Heart left ventricle (tissue), 16 donors: Measurements from ENCODE around the gene DUSP5. TPM values are rescaled to one million over a fixed set of nuclear protein-coding genes. Genes with fewer than 3 reads are reported as not detected.

Experiments
- ATAC-seq, 4 donors: fragments of 200-7000 bp; cut with Tn5 transposase; one replicate each; pipeline ENCODE4 v1.9.1; 2020 to 2022; ENCODE audit warnings: moderate library complexity in 4 of 4, mild to moderate bottlenecking in 3 of 4, moderate number of reproducible peaks in 1 of 4
- DNase-seq, 5 donors: peaks; one replicate each; pipeline ENCODE4 v3.0.0-alpha.2; 2020
- H3K27ac ChIP-seq, 12 donors: fragments of 200-600 bp; sonication (generic) in 4 of 12; one replicate each; pipeline versions ENCODE4 v1.5.0 to v1.8.0; 2016 to 2022; ENCODE audit warnings: mild to moderate bottlenecking in 2 of 12
- H3K27me3 ChIP-seq, 9 donors: fragments of 200-600 bp; sonication (generic) in 2 of 9; one replicate each; pipeline versions ENCODE4 v1.5.1 to v1.8.0; 2016 to 2022; ENCODE audit warnings: mild to moderate bottlenecking in 3 of 9
- H3K36me3 ChIP-seq, 9 donors: fragments of 200-600 bp; sonication (generic) in 2 of 9; one replicate each; pipeline versions ENCODE4 v1.5.0 to v1.8.0; 2018 to 2022; ENCODE audit warnings: mild to moderate bottlenecking in 2 of 9
- H3K4me1 ChIP-seq, 12 donors: fragments of 200-600 bp; sonication (generic) in 4 of 12; one replicate each; pipeline versions ENCODE4 v1.5.0 to v1.8.0; 2016 to 2022; ENCODE audit warnings: mild to moderate bottlenecking in 3 of 12
- H3K4me3 ChIP-seq, 12 donors: fragments of 200-600 bp; sonication (generic) in 4 of 12; one replicate each; pipeline versions ENCODE4 v1.5.0 to v1.8.0; 2017 to 2022; ENCODE audit warnings: mild to moderate bottlenecking in 9 of 12, moderate library complexity in 4 of 12
- H3K9me3 ChIP-seq, 12 donors: fragments of 200-600 bp; sonication (generic) in 4 of 12; one replicate each; pipeline versions ENCODE4 v1.5.0 to v1.8.0; 2016 to 2022; ENCODE audit warnings: mild to moderate bottlenecking in 1 of 12
- CTCF ChIP-seq, 12 donors: fragments of 200-600 bp; sonication (generic) in 4 of 12; IDR thresholded peaks; one replicate each; pipeline versions ENCODE4 v1.5.0 to v1.8.0; 2018 to 2022; ENCODE audit warnings: antibody characterized with exemption in 12 of 12, mild to moderate bottlenecking in 5 of 12
- POLR2A ChIP-seq, 2 donors: fragments of 450-650 bp; IDR thresholded peaks; one replicate each; pipeline ENCODE4 v1.6.1; 2017; ENCODE audit warnings: antibody characterized with exemption in 2 of 2, mild to moderate bottlenecking in 2 of 2, moderate library complexity in 2 of 2
- WGBS, 4 donors: extraction: QIAGEN DNeasy Blood & Tissue Kit in 2 of 4; methylation state at CpG; one replicate each; pipeline versions ENCODE4 v1.1.5 to v1.1.7; 2013 to 2018; 5-methylcytosine and 5-hydroxymethylcytosine counted together
- intact Hi-C, 10 donors: fragments of 100-400 bp; cut with DNase I; formaldehyde crosslinking; loops; one replicate each; pipeline versions ENCODE4 v1.11.1 to v1.14.2; 2022
- polyA plus RNA-seq, 2 donors: library from polyadenylated mRNA; stranded (reverse); fragments of 200-250 nt; gene quantifications; one replicate each; pipeline ENCODE4 v1.2.3, GENCODE V29; 2013
- total RNA-seq, 9 donors: library from RNA; depleted of rRNA in 2 of 9; stranded (reverse); fragments of >200 nt in 2 of 9; fragmentation: NEBNext Ultra II Directional in 3 of 9; extraction: Animal tissue kit (Norgen Biotek cat#: 25700) in 3 of 9; gene quantifications; one replicate each; pipeline versions ENCODE4 v1.1.0 to v1.2.4, GENCODE V29; 2016 to 2023
- donor health status: ischemic (EF 13 %, LVEDD 7.1; RV severe dilation, severe dysfunction).
- donor health status: healthy with polysubstance abuse.
- donor health status: DM: no; HTN: yes; CAD: no.
- donor health status: DM: no; HTN: no; CAD: no.
- donor health status: ischemic (EF 25% LVEDD 6.9; RV normal size, moderate dysfunction).
- donor health status: ischemic (EF 25% LVEDD 5.7; RV mildly dilated, moderate dysfunction).
- donor health status: healthy.
- donor health status: DM: yes; HTN: yes; CAD: no.
- donor health status: ischemic (EF 35%, LVEDD 5.7; RV mildly dilated, moderate dysfunction).
- donor health status: nonischemic (EF 11% LVEDD 7.7; RV severe dilation, severe dysfunction).
- donor health status: DM: yes; HTN: yes; CAD: no.
- donor health status: PGD.
- donor health status: ischemic (EF 29% LVEDD 5.4; RV normal size, mild dysfunction).
- donor health status: nonischemic (EF 23%, LVEDD 6.1; RV moderate dilation, normal function).

The DUSP5 gene
- total and polyA plus RNA-seq, 11 donors, result 3.5 to 42.7 (median 16.1) TPM

- 13 to 16% (median 15%) methylated on average over 8 of the region's 8 CpGs for WGBS, 4 donors
- no peak for DNase-seq
- H3K4me1 ChIP-seq, result peaks cover 0 to 12% (median 1%) of the 10 kb centered on the region in 12 donors
These were observed 49.5 kb downstream of the DUSP5 start for GRCh38 chr10:110547139-110547761.

GRCh38 chr10:110548002-110548401 lies 50.3 kb downstream of the DUSP5 start:
- H3K4me1 ChIP-seq, result peaks cover 0 to 12% (median 1%) of the 10 kb centered on the region in 12 donors
- no peaks in the 10 kb centered on the region for H3K9me3 ChIP-seq
- intact Hi-C loops, result loop anchor here in 9 of 10 donors (5.0 to 10.0 kb wide), 7 partner anchors 46 to 413 kb away; partner anchors contain the start of gene DUSP5 (in 2 of the 9)
- H3K36me3 ChIP-seq, result no peaks in the 10 kb centered on the region
- peaks cover 0 to 9% (median 0%) of the 10 kb centered on the region in 9 donors for H3K27me3 ChIP-seq
- H3K4me3 ChIP-seq, result no peak overlapping the region
- no peak for TF ChIP-seq POLR2A (IDR thresholded peaks at IDR 0.05)
- TF ChIP-seq CTCF (IDR thresholded peaks at IDR 0.05), result no peak
- 76 to 79% (median 77%) methylated on average over 5 of the region's 5 CpGs for WGBS, 4 donors
- ATAC-seq (no peak), DNase-seq (no peak)
- no peak overlapping the region for H3K27ac ChIP-seq

More at GRCh38 chr10:110547139-110547761, 49.5 kb downstream of the DUSP5 start:
- no peaks in the 10 kb centered on the region for H3K9me3 ChIP-seq
- TF ChIP-seq CTCF (IDR thresholded peaks at IDR 0.05) (peak; percentile 69 to 88 (median 81)), POLR2A (IDR thresholded peaks at IDR 0.05) (no peak)
- peaks cover 0 to 8% (median 0%) of the 10 kb centered on the region in 9 donors for H3K27me3 ChIP-seq
- H3K27ac ChIP-seq, result peak overlapping the region in 1 of 12 donors; percentile 75
- intact Hi-C loops, result loop anchor here (1.0 to 10.0 kb wide), 13 partner anchors 45 to 412 kb away; partner anchors contain the start of gene DUSP5 (in 3 of the 10)
- peak; percentile 32 to 63 (median 54) for ATAC-seq
- H3K36me3 ChIP-seq, result no peaks in the 10 kb centered on the region
- no peak overlapping the region for H3K4me3 ChIP-seq

GRCh38 chr10:110549211-110549610 lies 51.5 kb downstream of the DUSP5 start:
- TF ChIP-seq CTCF (IDR thresholded peaks at IDR 0.05) (no peak), POLR2A (IDR thresholded peaks at IDR 0.05) (no peak)
- DNase-seq (no peak), ATAC-seq (no peak)
- WGBS, 4 donors, result 80 to 88% (median 84%) methylated on average over 5 of the region's 5 CpGs
- H3K9me3 ChIP-seq, result no peaks in the 10 kb centered on the region
- intact Hi-C loops, result loop anchor here in 9 of 10 donors (5.0 to 10.0 kb wide), 7 partner anchors 47 to 414 kb away; partner anchors contain the start of gene DUSP5 (in 2 of the 9)
- peaks cover 0 to 12% (median 1%) of the 10 kb centered on the region in 12 donors for H3K4me1 ChIP-seq
- no peak overlapping the region for H3K4me3 ChIP-seq
- H3K27ac ChIP-seq, result no peak overlapping the region
- H3K36me3 ChIP-seq, result no peaks in the 10 kb centered on the region
- H3K27me3 ChIP-seq, result peaks cover 0 to 9% (median 0%) of the 10 kb centered on the region in 9 donors

GRCh38 chr10:110553905-110554304 lies 56.2 kb downstream of the DUSP5 start:
- intact Hi-C loops, result no loop called here

More at GRCh38 chr10:110553905-110554304, 56.2 kb downstream of the DUSP5 start:
- TF ChIP-seq POLR2A (IDR thresholded peaks at IDR 0.05) (no peak), CTCF (IDR thresholded peaks at IDR 0.05) (no peak)
- Histone ChIP-seq H3K27me3 (peaks cover 0 to 9% (median 0%) of the 10 kb centered on the region in 9 donors), H3K9me3 (no peaks in the 10 kb centered on the region), H3K36me3 (no peaks in the 10 kb centered on the region), H3K4me3 (no peak overlapping the region), H3K4me1 (no peaks in the 10 kb centered on the region), H3K27ac (no peak overlapping the region)
- 43 to 56% (median 49%) methylated on average over 2 of the region's 2 CpGs for WGBS, 4 donors
- ATAC-seq, result no peak
- DNase-seq, result no peak
